ENCODE measurements around the gene EFHC1.

Gene EFHC1

DNA sequence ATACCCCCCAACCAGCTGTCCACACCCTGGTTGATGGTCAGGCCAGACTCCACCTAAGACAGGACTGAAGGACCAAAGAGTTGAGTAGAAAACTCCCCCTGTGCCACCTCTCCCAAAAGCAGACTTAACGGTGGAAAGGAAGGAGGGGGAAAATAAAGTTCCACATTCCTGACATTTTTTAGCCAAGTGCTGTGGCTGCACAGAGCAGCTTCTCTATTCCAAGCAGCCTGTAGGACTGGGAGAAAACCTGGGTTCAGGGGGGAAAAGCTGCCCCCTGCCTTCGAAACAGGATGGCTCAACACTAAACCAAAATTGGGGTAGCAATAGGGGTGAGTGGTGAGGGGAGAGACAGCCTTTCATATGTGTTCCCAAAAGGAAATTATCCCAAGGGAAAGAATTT, 153.2 kb downstream of the EFHC1 start:
- ATAC-seq: peak; percentile 52
- TF ChIP-seq ZFP3 (CRISPR knock-in tag; IDR thresholded peaks at IDR 0.05): no peak
- TF ChIP-seq PPARA (CRISPR knock-in tag; IDR thresholded peaks at IDR 0.05; ENCODE audit: borderline replicate concordance): no peak
- TF ChIP-seq ZNF70 (CRISPR knock-in tag; IDR thresholded peaks at IDR 0.05): no peak
- TF ChIP-seq OSR1 (CRISPR knock-in tag; IDR thresholded peaks at IDR 0.05): no peak
- TF ChIP-seq ZC3H10 (CRISPR knock-in tag; IDR thresholded peaks at IDR 0.05): no peak
- TF ChIP-seq ESRRG (CRISPR knock-in tag; IDR thresholded peaks at IDR 0.05): no peak
- TF ChIP-seq, protein P1, sequence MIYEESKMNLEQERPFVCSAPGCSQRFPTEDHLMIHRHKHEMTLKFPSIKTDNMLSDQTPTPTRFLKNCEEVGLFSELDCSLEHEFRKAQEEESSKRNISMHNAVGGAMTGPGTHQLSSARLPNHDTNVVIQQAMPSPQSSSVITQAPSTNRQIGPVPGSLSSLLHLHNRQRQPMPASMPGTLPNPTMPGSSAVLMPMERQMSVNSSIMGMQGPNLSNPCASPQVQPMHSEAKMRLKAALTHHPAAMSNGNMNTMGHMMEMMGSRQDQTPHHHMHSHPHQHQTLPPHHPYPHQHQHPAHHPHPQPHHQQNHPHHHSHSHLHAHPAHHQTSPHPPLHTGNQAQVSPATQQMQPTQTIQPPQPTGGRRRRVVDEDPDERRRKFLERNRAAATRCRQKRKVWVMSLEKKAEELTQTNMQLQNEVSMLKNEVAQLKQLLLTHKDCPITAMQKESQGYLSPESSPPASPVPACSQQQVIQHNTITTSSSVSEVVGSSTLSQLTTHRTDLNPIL (CRISPR knock-in tag; IDR thresholded peaks at IDR 0.05; ENCODE audit: low read depth): no peak
- no peak for TF ChIP-seq PATZ1 (CRISPR knock-in tag; IDR thresholded peaks at IDR 0.05; ENCODE audit: borderline replicate concordance)
- TF ChIP-seq ZNF565 (CRISPR knock-in tag; conservative IDR thresholded peaks at IDR 0.05; ENCODE audit: low read depth): no peak
